GOT3 (cell line): ENCODE results near the gene PKLR.
"Not testable (repeated sequence)": the region's sequence is repeated elsewhere in the genome, so short reads cannot be mapped to it uniquely, and the experiment has no call there.

Source experiments
- DNase-seq: peaks from one replicate; lab custom pipeline; 2025; ENCODE audit warnings: mixed read lengths; lab: John Stamatoyannopoulos, UW

Gene PKLR

DNA sequence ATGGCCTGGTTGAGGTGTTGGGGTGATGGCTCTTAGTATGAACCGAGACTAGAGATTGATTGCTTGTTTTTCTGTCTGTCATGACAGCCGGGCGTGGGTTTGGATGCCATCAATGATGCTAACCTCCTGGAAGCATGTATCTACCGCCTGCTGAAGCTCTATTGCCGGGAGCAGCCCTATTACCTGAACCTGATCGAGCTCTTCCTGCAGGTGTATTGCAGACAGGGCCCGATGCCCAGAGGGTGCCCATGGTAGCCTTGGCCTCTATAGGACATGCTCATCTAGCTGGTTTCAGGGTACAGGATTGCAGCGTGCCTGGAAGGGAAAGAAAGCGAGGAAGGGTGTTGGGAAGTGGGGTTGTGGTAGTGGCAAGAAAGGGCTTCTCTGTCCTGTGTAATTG, 16.8 kb upstream of the PKLR start:
- DNase-seq: no peak

DNA sequence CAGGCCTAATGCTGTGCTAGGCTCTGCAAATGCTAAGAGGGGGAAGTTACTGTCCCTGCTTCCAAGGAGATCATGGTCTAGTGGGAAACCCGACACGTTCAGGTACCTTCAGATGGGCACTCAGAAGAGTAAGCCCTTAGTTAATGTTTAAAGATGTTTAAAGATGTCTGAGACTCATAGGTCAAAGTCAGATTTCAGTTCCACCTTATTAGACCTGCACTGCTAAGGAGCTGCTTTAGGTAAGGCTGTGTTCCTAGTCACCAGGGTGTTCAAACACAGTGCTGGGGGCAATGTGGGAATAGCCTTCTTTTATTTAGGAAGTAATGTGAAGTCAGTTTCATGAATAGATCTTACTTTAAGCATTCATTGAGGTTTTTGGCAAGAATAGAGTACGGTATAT, 15.7 kb upstream of the PKLR start:
- DNase-seq: no peak

DNA sequence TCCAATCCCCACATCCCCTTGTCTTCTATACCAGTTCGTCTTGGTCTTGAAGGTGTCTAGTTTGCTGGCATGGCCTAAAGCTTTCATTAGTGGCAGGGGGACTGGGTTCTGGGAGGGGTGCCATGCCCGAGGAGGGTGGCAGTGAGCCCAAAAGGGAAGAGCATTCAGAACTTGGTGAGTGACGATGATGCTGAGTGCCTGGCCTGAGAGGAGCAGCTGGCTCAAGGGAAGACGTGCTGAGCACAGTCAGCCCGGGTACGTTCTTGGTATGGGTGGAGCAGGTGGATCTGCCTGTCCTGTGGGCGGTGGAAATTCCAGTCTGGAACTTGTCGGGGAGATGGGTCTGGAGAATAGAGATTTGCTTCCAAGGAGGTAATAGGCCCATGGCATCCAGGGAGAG, 12.0 kb upstream of the PKLR start:
- DNase-seq: no peak

DNA sequence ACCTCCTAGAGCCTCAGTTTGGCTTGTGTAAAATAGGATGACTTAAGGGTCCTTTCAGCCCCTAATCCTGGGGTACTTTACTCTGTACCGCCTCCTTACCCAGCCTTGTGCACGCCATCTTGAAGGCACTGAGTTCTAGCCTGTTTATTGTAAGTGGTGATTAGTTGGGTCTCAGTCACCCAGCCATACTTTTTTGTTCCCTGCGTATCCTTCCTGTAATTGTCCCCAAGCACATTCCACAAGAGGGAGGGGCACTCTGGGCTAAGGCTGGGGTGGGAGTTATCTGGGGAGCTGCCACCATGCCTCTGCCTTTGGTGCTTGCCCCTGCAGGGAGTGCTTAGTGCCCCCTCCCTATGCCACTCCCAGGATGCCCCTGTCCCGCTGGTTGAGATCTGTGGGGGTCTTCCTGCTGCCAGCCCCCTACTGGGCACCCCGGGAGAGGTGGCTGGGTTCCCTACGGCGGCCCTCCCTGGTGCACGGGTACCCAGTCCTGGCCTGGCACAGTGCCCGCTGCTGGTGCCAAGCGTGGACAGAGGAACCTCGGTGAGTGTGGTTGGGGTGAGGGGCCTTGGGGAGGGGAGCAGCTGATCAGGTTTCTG, 8.3 kb upstream of the PKLR start:
- DNase-seq: no peak

DNA sequence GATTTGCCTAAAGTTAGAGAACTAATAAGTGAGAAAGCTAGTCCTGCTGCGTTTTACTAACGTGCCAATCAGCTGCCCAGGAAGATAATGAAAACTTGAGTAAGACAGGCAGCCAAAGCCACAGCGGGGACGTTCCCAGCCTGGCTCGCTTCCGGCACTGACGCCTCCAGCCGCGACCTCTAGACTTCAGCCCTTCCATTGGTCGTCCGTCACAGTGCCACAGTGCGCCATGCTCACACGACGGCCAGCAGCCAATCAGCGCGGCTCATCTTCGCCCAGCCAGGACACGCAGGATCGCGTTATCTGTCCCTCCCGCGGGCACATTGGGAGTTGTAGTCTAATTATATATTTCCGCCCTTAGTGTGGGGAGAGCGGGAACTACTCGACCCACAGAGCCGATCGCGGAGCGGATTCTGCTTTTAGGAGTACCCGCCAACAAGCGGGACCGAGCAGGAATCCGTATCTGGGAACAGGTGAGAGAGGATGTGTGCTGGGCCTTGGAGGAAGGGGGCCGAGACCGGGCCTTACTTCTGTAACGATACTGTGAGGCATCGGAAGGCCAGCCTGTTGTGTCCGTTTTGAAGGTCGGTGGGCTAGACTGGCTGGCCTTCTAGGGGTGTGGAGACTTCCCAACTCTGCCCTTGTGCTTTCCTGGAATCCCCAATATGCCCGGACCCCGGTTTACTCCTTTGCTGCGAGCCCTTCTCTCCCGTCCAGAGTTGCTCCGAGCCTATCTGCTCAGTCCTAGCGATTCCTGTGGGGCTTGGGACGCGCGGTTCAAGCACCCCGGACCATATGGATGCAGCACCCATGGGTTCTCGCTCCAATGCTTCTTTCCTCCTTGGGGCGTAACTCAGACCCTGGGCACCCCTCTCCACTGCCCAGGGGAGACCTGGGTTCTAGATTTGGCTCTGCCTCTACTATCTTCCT, 7.5 kb upstream of the PKLR start, which contains the start of gene FDPS:
FDPS (plus strand) TSS at position 374 of the 930 bp plus-strand sequence. CDS start 924 bp downstream, outside the sequence.
- peak; percentile 85 for DNase-seq

DNA sequence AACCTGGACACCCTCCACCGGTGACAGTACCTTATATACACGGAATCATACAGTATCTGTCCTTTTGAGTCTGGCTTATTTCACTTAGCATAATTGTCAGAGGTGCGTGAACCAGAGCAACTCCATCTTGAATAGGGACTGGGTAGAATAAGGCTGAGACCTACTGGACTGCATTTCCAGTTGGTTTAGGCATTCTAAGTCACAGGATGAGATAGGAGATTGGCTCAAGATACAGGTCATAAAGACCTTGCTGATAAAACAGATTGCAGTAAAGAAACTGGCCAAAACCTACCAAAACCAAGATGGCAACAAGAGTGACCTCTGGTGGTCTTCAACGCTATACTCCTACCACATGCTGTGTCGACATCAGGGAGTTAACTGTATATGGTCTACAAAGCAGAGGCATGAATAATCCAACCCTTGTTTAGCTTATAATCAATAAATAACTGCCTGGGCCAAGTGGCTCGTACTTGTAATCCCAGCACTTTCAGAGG, 6.1 kb upstream of the PKLR start:
- DNase-seq: no peak

DNA sequence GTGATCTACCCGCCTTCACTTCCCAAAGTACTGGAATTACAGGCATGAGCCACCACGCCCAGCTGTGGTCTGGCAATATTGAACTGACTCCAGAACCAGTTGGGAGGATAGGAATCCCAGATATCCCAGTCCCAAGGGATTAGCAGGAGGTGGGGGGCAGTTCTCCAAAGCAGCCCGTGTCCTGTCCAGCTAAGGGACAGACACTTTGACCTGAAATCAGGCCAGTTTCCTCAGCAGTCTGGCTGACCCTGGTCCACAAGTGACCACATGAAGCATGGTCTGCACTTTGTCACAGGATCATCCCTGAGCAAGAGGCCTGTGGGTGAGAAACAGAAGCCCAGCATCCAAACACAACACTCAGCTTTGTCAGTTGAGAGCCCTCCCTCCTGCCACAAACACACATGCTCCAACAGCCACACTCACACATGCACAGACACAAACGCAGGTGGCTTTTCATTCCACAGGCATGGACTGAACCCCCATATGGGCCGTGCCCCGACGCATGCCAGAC, 4.7 kb upstream of the PKLR start:
- DNase-seq: no peak

DNA sequence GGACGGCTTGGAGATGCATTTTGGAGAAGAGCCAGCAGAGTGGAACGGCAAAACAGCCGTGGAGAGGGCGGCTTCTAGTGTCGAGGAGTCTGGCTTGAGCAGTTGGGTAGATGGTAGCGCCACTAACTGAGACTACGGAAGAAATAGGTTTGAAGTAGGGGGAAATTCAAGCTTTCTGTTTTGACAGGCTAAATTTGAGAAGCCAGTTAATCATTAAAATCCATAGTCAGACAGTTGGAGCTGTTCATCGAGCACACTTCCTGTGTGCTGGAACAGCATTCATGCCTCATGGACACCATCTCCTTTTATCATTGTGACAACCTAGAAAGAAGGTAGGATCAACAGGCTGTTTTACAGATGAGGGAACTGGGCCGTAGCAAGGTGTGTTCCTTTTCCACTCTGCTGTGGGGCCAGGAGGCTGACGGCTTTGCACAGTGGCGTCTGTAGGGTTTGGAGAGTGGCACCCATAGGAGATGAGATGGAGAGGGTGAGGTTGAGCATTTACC, 3.4 kb upstream of the PKLR start:
- DNase-seq: no peak

DNA sequence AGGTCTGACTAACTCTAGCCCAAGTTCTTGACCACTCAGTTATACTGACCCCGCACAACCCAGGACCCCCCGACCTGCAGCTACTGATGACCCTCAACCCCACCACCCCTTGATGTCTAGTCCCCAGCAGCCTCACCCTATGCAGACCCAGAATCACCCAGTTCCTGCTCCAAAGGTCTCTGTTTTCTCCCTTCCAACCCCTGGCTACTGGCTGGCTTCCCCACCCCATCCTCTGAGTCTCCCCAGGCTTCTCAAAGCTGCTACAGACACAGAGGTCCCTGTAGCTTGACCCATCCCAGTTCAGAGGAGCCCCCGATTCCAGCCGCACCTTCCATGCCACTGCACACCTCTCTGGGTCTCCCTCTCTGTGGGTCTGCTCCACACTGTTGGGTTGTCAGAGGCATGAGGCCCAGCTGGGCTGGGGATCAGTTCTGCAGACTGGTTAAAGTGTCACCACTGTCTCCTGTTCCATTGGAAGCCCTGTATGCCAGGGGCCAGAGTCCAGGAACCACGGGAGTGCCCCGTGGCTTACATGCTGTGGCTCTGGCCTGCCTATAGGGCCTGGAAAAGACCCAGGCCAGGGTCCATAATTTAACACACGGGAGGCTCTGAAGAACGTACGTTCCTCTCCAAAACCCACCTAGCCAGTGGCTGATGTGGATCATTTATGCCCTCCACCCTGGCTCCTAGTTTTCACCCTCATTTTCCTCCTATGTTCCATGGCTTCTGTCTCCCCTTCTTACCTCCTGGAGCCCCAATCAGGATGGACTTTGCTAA, 497 bp downstream of the PKLR start:
- DNase-seq: no peak

DNA sequence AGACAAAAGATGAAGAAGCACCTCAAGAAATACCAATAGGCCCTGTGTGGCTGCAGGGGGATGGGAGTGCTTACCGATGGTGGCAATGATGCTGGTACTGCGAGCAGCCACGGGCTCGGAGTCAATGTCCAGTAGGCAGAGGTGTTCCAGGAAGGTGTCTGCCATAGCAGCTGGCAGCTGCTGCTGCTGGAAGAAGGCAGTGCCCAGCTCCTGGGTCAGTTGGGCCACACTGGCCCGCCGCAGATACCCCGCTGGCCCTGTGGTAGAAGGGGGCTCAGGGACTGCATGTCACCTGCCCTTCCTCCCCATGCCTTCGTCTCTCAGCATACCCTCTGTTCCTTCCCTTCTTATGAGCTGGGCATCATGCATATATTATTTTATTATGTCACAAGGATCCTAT, 1.2 kb downstream of the PKLR start:
- DNase-seq: no peak

DNA sequence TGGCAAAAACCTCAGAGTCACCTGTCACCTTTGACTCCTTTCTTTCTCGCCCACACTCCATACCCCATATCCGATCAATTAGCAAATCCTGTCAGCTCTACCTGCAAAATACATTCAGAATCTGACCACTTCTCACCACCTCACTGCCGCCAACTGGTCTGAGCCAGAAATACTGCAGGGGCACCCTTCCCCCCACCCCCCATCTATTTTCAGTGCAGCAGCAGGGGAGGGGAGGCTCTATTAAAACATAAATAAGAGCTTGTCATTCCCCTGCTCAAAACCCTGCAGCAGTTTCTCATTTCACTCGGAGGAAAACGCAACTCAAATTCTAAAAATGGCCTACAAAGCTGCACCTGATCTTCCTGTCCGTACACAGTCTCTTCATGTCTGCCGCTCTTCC, 3.9 kb downstream of the PKLR start:
- no peak for DNase-seq

DNA sequence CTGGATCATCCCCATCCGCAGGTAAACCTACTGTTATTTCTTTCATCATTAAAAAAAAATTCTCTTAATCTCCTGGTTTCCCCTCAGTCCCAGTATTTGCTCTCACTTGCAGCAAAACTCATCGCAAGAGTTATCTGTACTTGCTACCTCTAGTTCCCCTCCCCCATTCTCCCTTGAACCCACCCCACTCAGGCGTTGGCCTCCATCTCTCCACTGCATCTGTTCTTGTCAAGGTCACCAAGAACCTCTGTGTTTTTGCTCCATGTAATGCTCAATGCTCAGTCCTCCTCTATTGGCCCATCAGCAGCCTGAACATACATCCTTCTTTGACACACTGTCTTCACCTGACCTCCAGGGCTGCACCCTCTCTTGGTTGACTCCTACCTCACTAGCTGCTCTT, 4.6 kb downstream of the PKLR start:
- DNase-seq: no peak

DNA sequence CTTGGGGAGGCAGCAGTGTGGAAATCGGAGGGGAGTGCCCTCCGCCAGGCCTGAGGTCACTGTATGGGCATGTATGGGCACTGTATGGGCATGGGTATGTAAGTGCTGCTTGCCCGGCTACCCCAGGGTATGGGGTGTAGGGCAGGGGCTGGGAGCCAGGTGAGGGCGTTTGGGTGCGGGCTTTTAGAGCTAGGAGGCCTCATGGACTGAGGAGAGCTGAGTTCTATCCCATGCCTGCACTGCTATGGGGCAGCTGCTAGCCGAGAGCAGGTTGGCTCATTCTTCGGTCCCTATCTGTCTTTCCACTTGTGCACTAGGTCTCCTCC, 5.3 kb downstream of the PKLR start:
- no peak for DNase-seq

DNA sequence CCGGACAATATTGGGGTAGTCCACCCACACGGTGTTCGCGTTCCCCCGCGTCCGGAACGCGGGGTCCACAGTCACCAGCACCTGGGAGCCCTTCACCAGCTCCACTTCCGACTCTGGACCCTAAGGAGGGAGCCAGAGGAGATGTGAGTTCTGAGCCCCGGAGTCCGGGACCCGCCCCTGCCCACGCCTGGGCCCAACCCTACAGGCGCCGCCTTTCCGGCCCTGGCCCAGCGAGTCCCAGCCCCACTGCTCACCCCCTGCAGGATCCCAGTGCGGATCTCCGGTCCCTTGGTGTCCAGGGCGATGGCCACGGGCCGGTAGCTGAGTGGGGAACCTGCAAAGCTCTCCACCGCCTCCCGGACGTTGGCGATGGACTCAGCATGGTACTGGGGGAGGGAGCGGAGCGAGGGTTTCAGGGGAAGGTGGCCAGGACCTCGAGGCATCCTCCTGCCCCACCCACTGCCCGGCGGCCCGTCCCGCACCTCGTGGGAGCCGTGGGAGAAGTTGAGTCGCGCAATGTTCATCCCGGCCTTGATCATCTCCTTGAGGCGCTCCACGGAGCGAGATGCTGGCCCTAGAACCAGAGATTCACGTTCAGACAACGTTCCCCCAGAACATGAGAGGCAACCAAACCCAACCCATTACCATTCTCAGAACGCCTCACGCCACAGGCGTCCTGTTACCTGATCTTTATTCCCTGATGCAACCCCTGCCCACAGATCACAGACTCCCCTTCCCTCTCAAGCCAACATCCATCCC, 5.9 kb downstream of the PKLR start:
- no peak for DNase-seq

DNA sequence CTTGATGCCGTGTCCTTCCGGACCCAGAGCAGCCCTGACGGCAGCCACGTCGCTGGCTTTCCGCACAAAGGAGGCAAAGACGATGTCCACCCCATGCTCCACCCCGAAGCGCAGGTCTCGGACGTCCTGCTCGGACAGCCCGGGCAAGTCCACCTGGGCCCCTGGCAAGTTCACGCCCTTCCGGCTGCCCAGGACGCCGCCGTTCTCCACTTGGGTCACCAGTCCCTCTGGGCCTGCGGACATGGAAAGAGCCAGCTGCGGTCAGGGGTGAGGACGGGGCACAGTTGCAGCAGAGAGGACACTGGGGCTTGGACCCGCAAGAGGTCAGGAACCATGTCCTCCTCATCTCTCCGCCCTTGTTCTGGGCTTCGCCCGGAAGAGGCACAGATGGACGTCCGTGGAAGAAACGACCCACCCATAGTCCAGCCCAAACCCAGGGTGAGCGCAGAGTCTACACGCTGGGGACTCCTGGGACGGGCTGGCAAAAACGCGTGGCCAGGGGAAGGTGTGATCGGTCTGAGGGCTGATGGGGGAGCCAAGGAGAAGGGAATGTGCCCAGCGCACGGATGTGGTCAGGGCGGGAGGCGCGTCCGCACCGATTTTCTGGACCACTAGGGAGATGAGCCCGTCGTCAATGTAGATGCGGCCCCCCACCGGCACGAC, 6.6 kb downstream of the PKLR start:
- DNase-seq: no peak

DNA sequence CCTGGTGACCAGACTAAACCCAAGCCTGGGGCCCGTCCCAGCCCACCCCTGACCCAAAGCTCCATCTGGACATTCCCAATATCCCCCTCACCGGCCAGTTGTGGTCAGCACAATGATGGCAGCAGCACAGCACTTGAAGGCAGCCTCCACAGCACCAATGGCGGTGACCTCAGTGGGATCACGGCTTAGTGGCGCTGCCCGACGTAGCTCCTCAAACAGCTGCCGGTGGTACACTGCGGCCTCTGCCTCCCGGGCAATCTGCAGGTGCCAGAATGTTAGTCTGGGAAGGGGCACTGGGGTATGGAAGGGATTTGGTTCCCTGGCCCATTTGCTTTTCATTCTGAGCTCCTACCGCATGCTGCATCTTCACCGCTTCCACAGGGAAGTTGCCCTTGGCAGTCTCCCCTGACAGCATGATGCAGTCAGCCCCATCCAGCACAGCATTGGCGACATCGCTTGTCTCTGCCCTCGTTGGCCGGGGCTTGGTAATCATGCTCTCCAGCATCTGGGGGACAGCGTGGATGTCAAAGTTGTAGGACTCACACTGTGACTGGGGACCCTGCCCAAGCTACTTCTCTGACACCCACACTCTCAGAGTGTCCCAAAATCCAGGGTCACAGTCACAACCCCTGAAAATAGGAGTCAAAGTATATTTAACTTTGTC, 8.0 kb downstream of the PKLR start:
- DNase-seq: no peak

DNA sequence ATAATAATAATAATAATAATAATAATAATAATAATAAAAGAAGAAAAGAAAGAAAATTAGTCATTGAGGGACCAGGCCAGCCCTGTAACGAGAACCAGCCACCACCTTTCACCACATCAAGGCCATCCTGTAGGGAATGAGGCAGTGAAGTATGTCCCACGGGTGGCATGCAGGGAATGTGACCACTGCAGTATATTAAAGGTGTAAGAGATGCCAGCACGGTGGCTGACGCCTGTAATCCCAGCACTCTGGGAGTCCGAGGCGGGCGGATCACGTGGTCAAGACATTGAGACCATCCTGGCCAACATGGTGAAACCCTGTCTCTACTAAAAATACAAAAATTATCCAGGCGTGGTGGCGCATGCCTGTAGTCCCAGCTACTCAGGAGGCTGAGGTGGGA, 10.2 kb downstream of the PKLR start:
- not testable (repeated sequence) for DNase-seq

DNA sequence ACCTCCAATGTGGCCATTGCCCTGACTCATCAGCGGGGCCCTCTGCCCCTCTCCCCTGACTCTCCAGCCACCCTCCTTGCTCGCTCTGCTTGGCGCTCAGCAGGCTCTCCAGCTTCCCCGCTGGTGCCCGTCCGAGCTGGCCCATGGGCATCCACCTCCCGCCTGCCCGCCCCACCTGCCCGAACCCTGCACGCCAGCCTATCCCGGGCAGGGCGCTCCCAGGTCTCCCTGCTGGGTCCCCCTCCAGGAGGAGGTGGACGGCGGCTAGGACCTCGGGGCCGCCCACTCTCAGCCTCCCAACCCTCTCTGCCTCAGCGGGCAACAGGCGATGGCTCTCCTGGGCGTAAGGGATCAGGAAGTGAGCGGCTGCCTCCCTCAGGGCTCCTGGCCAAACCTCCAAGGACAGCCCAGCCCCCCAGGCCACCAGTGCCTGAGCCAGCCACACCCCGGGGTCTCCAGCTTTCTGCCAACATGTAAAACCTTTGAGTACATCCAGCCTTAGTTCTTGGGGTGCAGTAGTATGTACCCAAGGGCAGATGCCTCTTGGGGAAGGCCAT, 13.2 kb downstream of the PKLR start:
- DNase-seq: no peak

DNA sequence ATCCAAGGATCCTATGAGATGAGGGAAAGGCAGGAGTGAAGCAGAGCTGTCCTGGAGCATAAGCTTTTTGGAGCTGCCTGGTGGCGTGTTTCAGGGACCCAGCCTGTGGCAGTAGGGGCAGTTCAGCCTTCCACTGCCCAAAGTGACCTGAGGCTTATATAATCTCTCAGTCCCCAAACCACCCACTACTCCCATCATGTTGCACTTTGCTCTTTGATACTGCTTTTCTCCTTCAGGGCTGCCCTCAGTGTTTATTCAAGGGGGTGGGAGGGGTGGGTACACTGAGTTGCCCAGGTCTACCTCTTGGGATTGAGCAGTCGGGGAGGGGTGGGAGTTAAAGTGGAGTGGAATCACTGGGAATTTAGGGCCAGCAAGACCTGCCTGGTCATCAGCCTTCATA, 14.7 kb downstream of the PKLR start:
- DNase-seq: no peak

DNA sequence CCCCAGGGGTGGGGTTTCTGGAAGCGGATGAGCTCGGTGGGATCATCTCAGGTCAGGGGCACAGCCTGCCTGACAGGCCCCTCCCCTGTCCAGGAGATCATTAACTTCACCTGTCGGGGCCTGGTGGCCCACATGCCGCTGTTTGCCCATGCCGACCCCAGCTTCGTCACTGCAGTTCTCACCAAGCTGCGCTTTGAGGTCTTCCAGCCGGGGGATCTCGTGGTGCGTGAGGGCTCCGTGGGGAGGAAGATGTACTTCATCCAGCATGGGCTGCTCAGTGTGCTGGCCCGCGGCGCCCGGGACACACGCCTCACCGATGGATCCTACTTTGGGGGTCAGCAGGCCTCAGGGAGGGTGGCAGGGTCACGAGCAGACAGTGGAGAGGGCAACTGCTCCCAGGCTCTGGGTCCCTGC, 15.6 kb downstream of the PKLR start:
- no peak for DNase-seq
